CD14-positive monocyte (primary cell): ENCODE results near the gene RUNX2. TPM values are rescaled to one million over a fixed set of nuclear protein-coding genes. Genes with fewer than 3 reads are reported as not detected.
"Not testable (repeated sequence)": the region's sequence is repeated elsewhere in the genome, so short reads cannot be mapped to it uniquely, and the experiment has no call there.

ENCODE experiments used
- DNase-seq, 3 donors: peaks; one replicate each; pipeline ENCODE4 v3.0.0-alpha.2; 2011 to 2022
- H2AFZ ChIP-seq: 2 replicates; pipeline ENCODE4 v1.6.0; 2012; ENCODE audit warnings: mild to moderate bottlenecking, low read depth, low read length, inconsistent platforms; ENCODE audit not compliant: insufficient read depth, poor library complexity, severe bottlenecking
- H3K27ac ChIP-seq, 2 donors: 1 replicate in 1 of 2; 2 replicates in 1 of 2; pipeline ENCODE4 v1.5.1; 2012 to 2013; ENCODE audit warnings: low read length in 2 of 2, control low read depth in 1 of 2, inconsistent platforms in 1 of 2, low read depth in 1 of 2, mild to moderate bottlenecking in 1 of 2
- H3K27me3 ChIP-seq, 2 donors: one replicate each; pipeline versions ENCODE4 v1.6.0 to v1.6.1; 2011 to 2013; ENCODE audit warnings: low read length in 2 of 2; ENCODE audit not compliant: control insufficient read depth in 2 of 2, insufficient read depth in 2 of 2
- H3K36me3 ChIP-seq, 2 donors: replicated peaks in 1 of 2; 1 replicate in 1 of 2; 2 replicates in 1 of 2; pipeline versions ENCODE4 v1.5.1 to v1.6.1; 2012 to 2013; ENCODE audit warnings: low read length in 2 of 2, control low read depth in 1 of 2, inconsistent platforms in 1 of 2, mild to moderate bottlenecking in 1 of 2; ENCODE audit not compliant: insufficient read depth in 2 of 2, control insufficient read depth in 1 of 2
- H3K4me1 ChIP-seq, 2 donors: 1 replicate in 1 of 2; 2 replicates in 1 of 2; pipeline versions ENCODE4 v1.5.1 to v1.6.1; 2012 to 2013; ENCODE audit warnings: low read length in 2 of 2, control low read depth in 1 of 2, inconsistent platforms in 1 of 2, mild to moderate bottlenecking in 1 of 2, moderate library complexity in 1 of 2; ENCODE audit not compliant: insufficient read depth in 2 of 2, control insufficient read depth in 1 of 2
- H3K4me2 ChIP-seq: replicated peaks from 2 replicates; pipeline ENCODE3; 2012; ENCODE audit warnings: low read length, moderate library complexity, mild to moderate bottlenecking; ENCODE audit not compliant: poor library complexity, severe bottlenecking; ENCODE audit errors: extremely low read depth
- H3K4me3 ChIP-seq, 3 experiments: fragments of 200-600 bp in 1 of 3; sonication (generic) in 1 of 3; replicated peaks in 1 of 3; 1 replicate in 2 of 3; 2 replicates in 1 of 3; pipeline ENCODE4 v1.5.1; 2011 to 2013; ENCODE audit warnings: low read length in 3 of 3, mild to moderate bottlenecking in 3 of 3, control low read depth in 2 of 3, low read depth in 2 of 3, inconsistent platforms in 1 of 3, moderate library complexity in 1 of 3
- H3K79me2 ChIP-seq: 2 replicates; pipeline ENCODE4 v1.6.0; 2012; ENCODE audit warnings: mild to moderate bottlenecking, control low read depth, inconsistent platforms, low read length, moderate library complexity; ENCODE audit not compliant: insufficient read depth
- H3K9ac ChIP-seq: 2 replicates; pipeline ENCODE4 v1.6.0; 2017; ENCODE audit warnings: low read length, mild to moderate bottlenecking; ENCODE audit not compliant: insufficient read depth, poor library complexity, severe bottlenecking
- H3K9me3 ChIP-seq, 2 donors: replicated peaks in 1 of 2; 1 replicate in 1 of 2; 2 replicates in 1 of 2; pipeline versions ENCODE4 v1.5.1 to v1.6.1; 2012 to 2013; ENCODE audit warnings: low read length in 2 of 2, control low read depth in 1 of 2; ENCODE audit not compliant: control insufficient read depth in 1 of 2, insufficient read depth in 1 of 2
- H4K20me1 ChIP-seq: 2 replicates; pipeline ENCODE4 v1.6.0; 2012; ENCODE audit warnings: mild to moderate bottlenecking, low read length, control low read depth, moderate library complexity; ENCODE audit not compliant: insufficient read depth
- H3K27ac Mint-ChIP-seq, 7 donors: one replicate each; pipeline ENCODE4 v1.8.0; 2020; ENCODE audit warnings: mild to moderate bottlenecking in 7 of 7, mixed read lengths in 7 of 7, moderate library complexity in 6 of 7, inconsistent platforms in 2 of 7
- H3K27me3 Mint-ChIP-seq, 3 donors: one replicate each; pipeline ENCODE4 v1.8.0; 2021 to 2022; ENCODE audit warnings: low read depth in 3 of 3, mild to moderate bottlenecking in 3 of 3, mixed read lengths in 3 of 3, moderate library complexity in 3 of 3, inconsistent platforms in 1 of 3
- H3K36me3 Mint-ChIP-seq, 2 donors: one replicate each; pipeline ENCODE4 v1.8.0; 2020; ENCODE audit warnings: mixed read lengths in 2 of 2, inconsistent platforms in 1 of 2, mild to moderate bottlenecking in 1 of 2
- H3K4me1 Mint-ChIP-seq: one replicate; pipeline ENCODE4 v1.8.0; 2020; ENCODE audit warnings: mild to moderate bottlenecking, mixed read lengths
- H3K4me3 Mint-ChIP-seq, 2 donors: one replicate each; pipeline ENCODE4 v1.8.0; 2020; ENCODE audit warnings: mild to moderate bottlenecking in 2 of 2, mixed read lengths in 2 of 2, moderate library complexity in 1 of 2
- H3K9me3 Mint-ChIP-seq, 7 donors: one replicate each; pipeline ENCODE4 v1.8.0; 2020 to 2022; ENCODE audit warnings: mixed read lengths in 7 of 7, mild to moderate bottlenecking in 6 of 7, moderate library complexity in 6 of 7, inconsistent platforms in 2 of 7
- CTCF ChIP-seq: fragments of 200-600 bp; IDR thresholded peaks from one replicate; pipeline ENCODE4 v1.8.0; 2022; ENCODE audit warnings: antibody characterized with exemption, mild to moderate bottlenecking
- WGBS: methylation state at CpG from one replicate; pipeline ENCODE4 v1.1.5; 2013; ENCODE audit warnings: missing lambda C conversion rate; ENCODE audit not compliant: insufficient coverage; 5-methylcytosine and 5-hydroxymethylcytosine counted together
- intact Hi-C, 2 donors: fragments of 100-400 bp; cut with micrococcal nuclease; formaldehyde crosslinking; loops; one replicate each; pipeline versions ENCODE4 v1.15.0 to v1.15.1; 2023
- polyA plus RNA-seq, 3 donors: library from polyadenylated mRNA; depleted of rRNA in 1 of 3; unstranded in 2 of 3; stranded (reverse) in 1 of 3; fragments of 300-500 nt in 2 of 3; fragments of >200 nt in 1 of 3; fragmentation: Illumina TruSeq in 2 of 3; gene quantifications; 1 replicate in 2 of 3; 2 replicates in 1 of 3; pipeline ENCODE4 v1.2.3, GENCODE V29; 2012 to 2021

The RUNX2 gene
- polyA plus RNA-seq, 3 donors = 1.3 to 5.0 (median 2.5) TPM

GRCh38 chr6:45675166-45675565 is 347.0 kb downstream of the RUNX2 start:
- not testable (repeated sequence) for H2AFZ ChIP-seq, H3K27me3 Mint-ChIP-seq, H3K4me3 Mint-ChIP-seq, H3K36me3 ChIP-seq, H3K9me3 ChIP-seq, H3K36me3 Mint-ChIP-seq, H3K27me3 ChIP-seq, H3K4me3 ChIP-seq, H3K4me2 ChIP-seq, H4K20me1 ChIP-seq, DNase-seq, H3K27ac ChIP-seq, H3K9ac ChIP-seq, H3K79me2 ChIP-seq, H3K27ac Mint-ChIP-seq
- intact Hi-C loops = loop anchor here in 1 of 2 donors (10.0 kb wide), 1 partner anchor 250 kb away; no protein-coding TSS in a partner anchor
- H3K4me1 Mint-ChIP-seq = peaks cover 22% of the 10 kb centered on the region
- H3K4me1 ChIP-seq = peaks cover 16 to 17% of the 10 kb centered on the region in 2 donors
- H3K9me3 Mint-ChIP-seq = peaks cover 2 to 11% (median 3%) of the 10 kb centered on the region in 7 donors
- WGBS = 96% methylated on average over 12 of the region's 14 CpGs

- Mint-ChIP-seq H3K36me3 (no peaks in the 10 kb centered on the region), H3K27ac (no peak overlapping the region), H3K9me3 (peaks cover 2 to 14% (median 6%) of the 10 kb centered on the region in 7 donors), H3K4me1 (peaks cover 22% of the 10 kb centered on the region), H3K27me3 (peaks cover 2 to 5% (median 3%) of the 10 kb centered on the region in 3 donors), H3K4me3 (no peak overlapping the region)
- no peak overlapping the region for H3K9ac ChIP-seq
- H4K20me1 ChIP-seq = no peaks in the 10 kb centered on the region
- H2AFZ ChIP-seq = no peak overlapping the region
- DNase-seq = no peak
- intact Hi-C loops = loop anchor here in 1 of 2 donors (10.0 kb wide), 1 partner anchor 251 kb away; no protein-coding TSS in a partner anchor
- no peak for TF ChIP-seq CTCF
- no peaks in the 10 kb centered on the region for H3K79me2 ChIP-seq
- H3K9me3 ChIP-seq = peaks cover 0 to 4% of the 10 kb centered on the region in 2 donors
- no peaks in the 10 kb centered on the region for H3K36me3 ChIP-seq
- no peak overlapping the region for H3K27ac ChIP-seq
- peaks cover 16 to 17% of the 10 kb centered on the region in 2 donors for H3K4me1 ChIP-seq
- H3K4me2 ChIP-seq = no peak overlapping the region
- H3K27me3 ChIP-seq = no peaks in the 10 kb centered on the region
- H3K4me3 ChIP-seq = no peak overlapping the region
- 95% methylated on average over 10 of the region's 11 CpGs for WGBS
Observed at GRCh38 chr6:45675634-45676033, 347.5 kb downstream of the RUNX2 start.
